ENCODE measurements around the gene TP53TG5.
"Not testable (repeated sequence)": the region's sequence is repeated elsewhere in the genome, so short reads cannot be mapped to it uniquely, and the experiment has no call there.

Gene TP53TG5

DNA sequence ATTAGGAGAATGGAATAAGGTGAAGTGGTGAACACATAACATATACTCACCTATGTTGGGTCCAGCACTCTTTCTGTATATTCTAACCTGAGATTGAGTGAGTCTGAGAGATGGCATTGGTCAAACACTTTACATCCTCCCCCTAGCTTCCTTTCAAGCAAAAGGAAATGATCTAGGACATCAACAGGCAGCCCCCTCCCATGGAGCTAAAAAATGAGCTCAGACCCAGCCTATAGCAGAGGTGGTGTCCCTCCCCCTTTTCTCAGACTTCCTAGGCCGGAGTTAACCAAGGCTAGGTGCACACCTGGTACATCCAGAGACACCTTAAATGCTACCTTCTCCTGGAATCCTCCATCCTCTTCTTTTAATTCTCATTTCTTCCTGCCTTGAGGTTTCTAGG lies 24.4 kb downstream of the TP53TG5 start:
- Mint-ChIP-seq H3K36me3 (no peaks in the 10 kb centered on the region), H3K4me3 (no peak overlapping the region), H3K27ac (no peak overlapping the region), H3K27me3 (no peaks in the 10 kb centered on the region), H3K9me3 (no peaks in the 10 kb centered on the region), H3K4me1 (no peaks in the 10 kb centered on the region)
- ATAC-seq (ENCODE audit: low read depth), result no peak
- no peak for DNase-seq (ENCODE audit: low spot score in 2 of 2)

DNA sequence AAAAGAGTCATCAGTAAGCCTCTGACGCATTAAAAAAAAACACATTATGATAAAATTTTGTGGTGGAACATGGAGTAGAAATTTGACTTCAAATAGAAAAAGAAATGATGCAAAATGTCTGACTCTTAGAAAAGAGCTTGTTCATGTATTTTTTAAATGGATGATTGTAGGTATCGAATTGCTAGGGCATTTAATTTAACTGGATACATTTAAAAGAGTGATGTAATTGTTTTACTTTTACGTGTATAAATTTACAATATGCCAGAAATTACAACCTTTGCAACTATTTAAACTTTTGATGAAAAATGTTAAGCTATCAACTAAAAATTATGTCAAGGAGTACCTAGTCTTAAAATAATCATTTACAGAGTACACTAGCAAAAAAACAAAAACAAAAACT lies 25.4 kb downstream of the TP53TG5 start:
- Mint-ChIP-seq H3K27ac (no peak overlapping the region), H3K4me3 (no peak overlapping the region), H3K36me3 (no peaks in the 10 kb centered on the region), H3K9me3 (no peaks in the 10 kb centered on the region), H3K4me1 (peaks cover 3% of the 10 kb centered on the region), H3K27me3 (peaks cover under 1% of the 10 kb centered on the region)
- DNase-seq (ENCODE audit: low spot score in 2 of 2), result no peak
- ATAC-seq (ENCODE audit: low read depth), result no peak

DNA sequence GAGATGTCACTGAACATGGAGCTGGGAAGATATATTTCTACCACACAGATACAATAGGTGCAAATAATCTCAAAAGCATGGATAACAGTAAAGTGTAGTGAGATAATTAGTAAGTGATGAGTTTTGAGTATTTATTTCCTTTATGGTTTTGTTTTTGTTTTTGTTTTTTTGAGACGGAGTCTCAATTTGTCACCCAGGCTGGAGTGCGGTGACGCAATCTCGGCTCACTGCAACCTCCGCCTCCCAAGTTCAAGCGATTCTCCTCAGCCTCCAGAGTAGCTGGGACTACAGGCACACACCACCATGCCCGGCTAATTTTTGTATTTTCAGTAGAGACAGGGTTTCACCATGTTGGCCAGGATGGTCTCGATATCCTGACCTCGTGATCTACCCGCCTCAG lies 27.3 kb downstream of the TP53TG5 start:
- not testable (repeated sequence) for ATAC-seq (ENCODE audit: low read depth); H3K27ac Mint-ChIP-seq; H3K4me3 Mint-ChIP-seq; H3K9me3 Mint-ChIP-seq; H3K4me1 Mint-ChIP-seq; H3K36me3 Mint-ChIP-seq; DNase-seq (ENCODE audit: low spot score in 2 of 2)
- peaks cover 11% of the 10 kb centered on the region for H3K27me3 Mint-ChIP-seq

DNA sequence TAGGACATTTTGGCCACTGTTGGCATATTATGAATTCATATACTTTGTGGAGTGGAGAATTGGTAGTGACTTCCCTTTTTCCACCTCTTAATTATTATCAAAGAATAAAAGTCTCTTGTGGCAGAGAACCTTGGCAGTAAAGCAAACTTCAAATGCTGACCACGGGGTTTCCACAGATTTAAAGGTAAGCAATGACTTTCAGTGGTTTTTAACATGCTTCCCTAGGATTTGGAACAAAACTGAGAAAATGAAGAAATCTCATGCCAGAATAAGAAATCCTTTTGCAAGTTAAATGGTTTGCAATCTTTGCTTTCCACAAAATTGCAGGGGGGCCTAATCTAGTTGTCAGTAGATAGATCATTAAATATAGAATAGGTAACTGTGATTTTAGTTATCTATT lies 27.9 kb downstream of the TP53TG5 start:
- Mint-ChIP-seq H3K9me3 (no peaks in the 10 kb centered on the region), H3K27me3 (peaks cover 13% of the 10 kb centered on the region), H3K4me3 (no peak overlapping the region), H3K4me1 (peaks cover 9% of the 10 kb centered on the region), H3K36me3 (no peaks in the 10 kb centered on the region), H3K27ac (no peak overlapping the region)
- ATAC-seq (ENCODE audit: low read depth) (no peak), DNase-seq (ENCODE audit: low spot score in 2 of 2) (no peak)

DNA sequence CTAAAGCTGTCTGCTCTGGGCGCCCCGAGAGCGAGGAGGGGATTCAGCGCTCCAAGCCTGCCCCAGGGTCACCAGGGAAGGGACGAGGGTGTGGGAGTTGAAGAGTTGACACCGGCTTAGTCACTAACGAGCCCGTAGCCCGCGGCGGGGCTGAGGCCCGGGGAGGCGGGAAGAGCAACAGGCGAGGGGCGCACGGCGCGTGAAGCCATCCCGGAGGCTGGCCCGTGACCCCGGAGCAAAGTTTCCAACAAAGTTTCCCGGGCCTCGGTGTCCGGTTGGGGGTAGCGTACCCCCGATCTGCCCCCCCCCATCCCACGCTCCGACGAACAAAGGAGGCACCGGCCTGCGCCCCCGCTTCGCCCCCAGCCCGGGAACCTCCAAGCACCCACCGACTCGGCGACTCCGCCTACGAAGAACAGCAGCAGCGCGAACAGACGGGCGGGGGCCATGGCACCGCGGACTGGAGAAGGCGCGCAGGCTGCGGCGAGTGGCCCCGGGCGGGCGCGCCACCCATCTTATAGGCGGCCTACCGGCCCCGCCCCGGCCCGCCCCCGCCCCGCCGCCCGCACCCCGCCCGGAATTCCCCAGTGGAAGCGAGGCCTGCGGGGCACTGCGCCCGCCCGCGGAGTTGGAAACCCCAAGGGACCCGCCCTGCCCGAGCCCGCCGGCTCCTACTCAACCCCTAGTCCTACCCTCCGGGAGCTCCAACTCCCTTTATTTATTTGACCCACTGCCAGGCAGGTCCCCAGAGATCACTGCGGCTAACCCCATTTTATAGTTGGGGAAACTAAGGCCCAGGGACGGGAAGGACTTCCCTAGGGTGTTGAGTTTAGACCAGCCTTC lies 30.0 kb downstream of the TP53TG5 start, which contains the start of gene SDC4:
Gene SDC4 (minus strand): TSS at position 489 of the 843 bp plus-strand sequence. CDS start 40 bp downstream, at position 449.
- peak within 1 kb of the TSS; percentile 72 for H3K4me3 Mint-ChIP-seq
- H3K27ac Mint-ChIP-seq, result no peak within 1 kb of the TSS
- H3K4me1 Mint-ChIP-seq, result peaks cover 9% of the 10 kb centered on the region
- H3K9me3 Mint-ChIP-seq, result no peaks in the 10 kb centered on the region
- peak; percentile 79 for ATAC-seq (ENCODE audit: low read depth)
- H3K27me3 Mint-ChIP-seq, result peaks cover 16% of the 10 kb centered on the region
- H3K36me3 Mint-ChIP-seq, result no peaks in the 10 kb centered on the region
- DNase-seq (ENCODE audit: low spot score in 2 of 2), result no peak

DNA sequence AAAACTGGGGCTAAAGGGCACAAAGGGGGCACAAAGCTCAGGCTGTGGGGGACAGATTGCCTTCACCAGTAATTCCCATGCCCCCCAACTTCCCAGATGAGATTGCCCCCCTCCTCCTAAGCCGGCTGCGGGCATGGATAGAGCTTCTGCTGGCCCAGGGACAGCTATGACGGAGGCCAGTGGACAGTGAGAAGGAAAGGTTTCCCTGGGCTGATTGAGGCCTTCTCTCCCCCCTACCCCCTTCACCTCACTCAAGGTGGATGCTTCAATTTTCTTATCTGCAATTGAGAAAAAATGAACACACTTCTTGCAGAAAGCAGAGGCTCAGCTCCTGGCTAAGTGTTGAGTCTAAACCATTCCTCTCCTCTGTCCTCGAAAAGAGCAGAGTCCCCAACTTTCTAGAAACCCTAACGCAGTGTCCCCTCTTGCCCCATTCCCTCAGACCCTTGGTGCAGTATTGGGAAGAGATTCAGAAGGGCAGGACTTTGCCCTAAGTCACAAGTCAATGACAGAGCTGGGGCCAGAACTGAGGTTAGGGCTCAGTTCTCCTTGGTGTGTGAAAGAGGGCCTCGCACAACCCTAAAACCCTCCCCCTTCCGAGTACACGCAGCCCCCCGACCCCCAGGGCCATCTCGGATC lies 30.7 kb downstream of the TP53TG5 start:
- DNase-seq (ENCODE audit: low spot score in 2 of 2) (no peak), ATAC-seq (ENCODE audit: low read depth) (peak; percentile 8)
- peaks cover 9% of the 10 kb centered on the region for H3K4me1 Mint-ChIP-seq

DNA sequence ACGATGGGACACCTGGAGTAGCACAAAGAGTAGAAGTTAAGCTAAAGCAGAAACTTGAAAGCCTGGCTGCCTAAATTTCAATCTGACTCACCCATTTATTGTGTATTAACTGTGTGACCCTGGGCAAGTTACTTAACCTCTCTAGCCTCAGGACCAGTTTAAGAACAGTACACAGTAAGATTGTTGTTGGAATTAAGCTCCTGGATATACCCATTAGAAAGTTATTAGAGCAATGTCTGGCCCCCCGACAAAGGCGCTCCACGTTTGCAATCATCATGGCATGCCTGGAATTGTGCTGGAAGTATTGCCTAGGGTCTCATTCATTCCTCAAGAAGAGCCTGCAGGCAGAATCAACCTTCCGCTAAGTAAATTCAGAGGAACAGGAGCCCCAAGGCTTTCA lies 31.3 kb downstream of the TP53TG5 start:
- DNase-seq (ENCODE audit: low spot score in 2 of 2) (no peak), ATAC-seq (ENCODE audit: low read depth) (no peak)
- Mint-ChIP-seq H3K36me3 (no peaks in the 10 kb centered on the region), H3K4me3 (no peak overlapping the region), H3K4me1 (peaks cover 9% of the 10 kb centered on the region), H3K27me3 (peaks cover 16% of the 10 kb centered on the region), H3K9me3 (no peaks in the 10 kb centered on the region), H3K27ac (no peak overlapping the region)

More for the DNA sequence above, 30.7 kb downstream of the TP53TG5 start:
- Mint-ChIP-seq H3K27me3 (peaks cover 16% of the 10 kb centered on the region), H3K36me3 (no peaks in the 10 kb centered on the region), H3K4me3 (peak overlapping the region; percentile 72), H3K9me3 (no peaks in the 10 kb centered on the region), H3K27ac (no peak overlapping the region)

DNA sequence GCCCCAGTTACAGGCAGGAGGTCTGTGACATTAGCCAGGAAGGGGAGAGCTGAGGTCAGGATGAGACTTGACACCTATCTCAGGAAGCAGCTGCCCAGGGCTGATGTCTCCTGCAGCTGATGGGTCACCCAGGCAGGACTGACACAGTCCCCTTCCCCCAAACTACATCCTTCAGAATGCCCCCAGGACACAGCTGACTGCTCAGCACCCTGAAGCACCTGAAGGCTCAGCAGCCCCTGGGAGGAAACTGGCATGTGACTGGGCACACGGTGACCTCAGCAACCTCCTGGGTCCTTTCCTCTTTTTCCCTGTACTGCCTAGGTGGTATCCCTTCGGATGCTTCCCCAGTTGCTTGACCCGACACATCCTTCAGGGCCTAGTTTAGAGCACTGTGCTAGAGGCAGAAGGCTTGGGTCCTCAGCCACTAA lies 31.8 kb downstream of the TP53TG5 start:
- no peaks in the 10 kb centered on the region for H3K9me3 Mint-ChIP-seq
- ATAC-seq (ENCODE audit: low read depth) (no peak), DNase-seq (ENCODE audit: low spot score in 2 of 2) (no peak)
- H3K27ac Mint-ChIP-seq, result no peak overlapping the region
- H3K4me1 Mint-ChIP-seq, result peaks cover 9% of the 10 kb centered on the region
- H3K36me3 Mint-ChIP-seq, result no peaks in the 10 kb centered on the region
- no peak overlapping the region for H3K4me3 Mint-ChIP-seq
- peaks cover 16% of the 10 kb centered on the region for H3K27me3 Mint-ChIP-seq

DNA sequence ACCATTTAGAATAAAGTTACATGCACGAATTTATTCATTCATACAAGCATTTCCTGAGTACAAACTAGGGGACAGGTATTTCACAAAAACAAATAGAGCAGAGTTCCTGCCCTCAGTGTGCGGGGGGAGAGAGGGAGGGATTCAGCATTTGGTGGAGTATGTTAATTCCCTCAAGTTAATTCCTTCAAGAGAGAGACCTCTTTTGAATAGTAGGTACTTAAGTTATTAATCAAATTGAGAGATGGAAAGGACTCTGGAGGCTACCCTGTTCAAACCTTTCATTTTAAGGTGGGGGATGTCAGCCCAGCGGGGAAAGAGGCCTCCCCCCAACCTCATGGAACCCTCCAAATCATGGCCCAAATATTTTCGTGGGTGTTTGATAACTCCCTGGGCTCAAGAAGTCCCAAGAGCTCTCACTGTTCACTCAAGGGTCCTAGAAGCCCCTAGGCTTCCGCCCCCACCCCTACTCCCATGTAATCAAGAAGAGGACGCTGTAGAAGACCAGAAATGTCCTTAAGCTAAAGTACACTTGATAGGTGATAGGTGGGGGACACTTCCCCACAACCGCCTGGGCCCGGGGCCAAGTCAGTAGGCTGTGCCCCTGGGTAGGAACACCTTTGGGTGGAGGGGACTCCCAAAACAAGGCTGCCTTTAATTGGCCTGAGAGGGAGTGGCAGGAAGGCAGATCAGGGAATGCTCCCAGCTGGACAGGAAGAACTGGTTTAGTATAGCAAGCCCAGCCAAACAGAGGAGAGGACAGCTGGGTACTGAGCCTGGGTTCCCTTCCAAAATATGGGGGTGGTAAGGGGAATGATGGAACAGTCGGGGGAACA lies 32.8 kb downstream of the TP53TG5 start:
- no peak overlapping the region for H3K4me3 Mint-ChIP-seq
- no peak for ATAC-seq (ENCODE audit: low read depth)

DNA sequence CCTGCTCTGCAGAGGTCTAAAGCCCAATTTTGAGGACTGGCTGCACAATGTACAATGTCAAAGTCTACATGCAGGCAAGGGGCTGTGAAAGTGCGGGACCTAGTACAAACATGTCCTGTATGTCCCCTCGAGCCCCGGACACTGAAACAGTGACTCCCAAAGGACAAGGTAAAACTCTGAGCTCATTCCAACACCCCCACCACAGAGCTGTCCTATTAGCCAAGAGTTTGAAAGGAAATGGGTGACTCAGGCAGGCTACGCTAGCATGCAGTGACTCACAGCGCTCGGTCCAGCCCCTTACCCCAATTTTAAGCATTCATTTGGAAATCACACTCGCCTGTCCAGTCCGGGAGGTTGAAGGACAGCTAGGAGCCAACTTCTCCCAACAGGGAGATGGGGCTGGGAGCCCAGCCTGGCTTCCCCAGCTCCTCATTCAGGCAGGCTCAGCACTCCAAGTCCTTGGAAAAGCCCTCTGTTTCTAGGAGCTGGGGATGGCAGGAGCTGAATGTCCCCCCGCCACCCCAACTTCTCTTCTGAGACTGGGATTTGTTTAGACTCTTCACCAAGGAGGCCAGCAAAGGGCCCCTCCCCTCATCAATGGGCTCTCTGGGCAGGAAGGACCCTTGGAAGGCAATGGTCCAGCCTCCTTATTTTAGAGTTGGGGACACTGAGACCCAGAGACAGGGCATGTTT lies 33.8 kb downstream of the TP53TG5 start:
- no peaks in the 10 kb centered on the region for H3K9me3 Mint-ChIP-seq
- ATAC-seq (ENCODE audit: low read depth), result no peak
- peaks cover 11% of the 10 kb centered on the region for H3K4me1 Mint-ChIP-seq
- DNase-seq (ENCODE audit: low spot score in 2 of 2), result no peak
- H3K27ac Mint-ChIP-seq, result no peak overlapping the region
- H3K36me3 Mint-ChIP-seq, result no peaks in the 10 kb centered on the region
- H3K4me3 Mint-ChIP-seq, result no peak overlapping the region
- peaks cover 20% of the 10 kb centered on the region for H3K27me3 Mint-ChIP-seq

More for the DNA sequence above, 32.8 kb downstream of the TP53TG5 start:
- Mint-ChIP-seq H3K4me1 (peaks cover 9% of the 10 kb centered on the region), H3K27ac (no peak overlapping the region), H3K27me3 (peaks cover 19% of the 10 kb centered on the region), H3K36me3 (no peaks in the 10 kb centered on the region), H3K9me3 (no peaks in the 10 kb centered on the region)
- no peak for DNase-seq (ENCODE audit: low spot score in 2 of 2)

DNA sequence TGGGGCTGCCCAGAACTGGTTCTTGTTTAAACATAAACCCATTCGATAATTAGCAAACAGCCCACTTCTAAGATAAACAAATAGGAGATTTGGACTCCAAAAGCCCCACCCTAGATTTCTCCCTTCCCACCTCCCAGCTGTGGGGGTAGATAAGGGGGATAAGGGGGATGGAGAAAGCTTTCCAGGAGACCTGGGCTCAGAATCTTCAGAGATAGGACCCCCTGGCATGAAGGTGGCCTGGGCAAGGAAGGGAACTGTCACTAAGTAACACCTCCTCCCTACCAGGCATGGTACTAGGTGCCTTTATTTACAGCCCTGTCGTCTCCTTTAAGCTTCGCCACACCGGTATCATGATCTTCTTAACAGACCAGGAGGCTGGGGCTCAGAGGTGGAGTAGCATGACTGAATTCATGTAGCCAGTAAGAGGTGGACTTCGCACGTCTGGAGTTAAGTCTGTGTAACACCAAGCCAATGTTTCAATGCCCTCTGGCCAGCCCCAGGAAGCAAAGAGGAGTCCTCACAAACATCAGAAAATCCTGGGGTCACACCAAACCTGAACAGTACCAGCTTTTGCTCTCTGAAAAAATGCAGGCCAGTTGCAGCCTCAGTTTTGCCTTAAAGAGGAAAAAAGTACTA lies 34.5 kb downstream of the TP53TG5 start:
- H3K4me1 Mint-ChIP-seq, result peaks cover 11% of the 10 kb centered on the region
- no peak overlapping the region for H3K4me3 Mint-ChIP-seq
- H3K36me3 Mint-ChIP-seq, result no peaks in the 10 kb centered on the region
- no peak for ATAC-seq (ENCODE audit: low read depth)
- no peak for DNase-seq (ENCODE audit: low spot score in 2 of 2)
- no peak overlapping the region for H3K27ac Mint-ChIP-seq
- no peaks in the 10 kb centered on the region for H3K9me3 Mint-ChIP-seq
- peaks cover 20% of the 10 kb centered on the region for H3K27me3 Mint-ChIP-seq

DNA sequence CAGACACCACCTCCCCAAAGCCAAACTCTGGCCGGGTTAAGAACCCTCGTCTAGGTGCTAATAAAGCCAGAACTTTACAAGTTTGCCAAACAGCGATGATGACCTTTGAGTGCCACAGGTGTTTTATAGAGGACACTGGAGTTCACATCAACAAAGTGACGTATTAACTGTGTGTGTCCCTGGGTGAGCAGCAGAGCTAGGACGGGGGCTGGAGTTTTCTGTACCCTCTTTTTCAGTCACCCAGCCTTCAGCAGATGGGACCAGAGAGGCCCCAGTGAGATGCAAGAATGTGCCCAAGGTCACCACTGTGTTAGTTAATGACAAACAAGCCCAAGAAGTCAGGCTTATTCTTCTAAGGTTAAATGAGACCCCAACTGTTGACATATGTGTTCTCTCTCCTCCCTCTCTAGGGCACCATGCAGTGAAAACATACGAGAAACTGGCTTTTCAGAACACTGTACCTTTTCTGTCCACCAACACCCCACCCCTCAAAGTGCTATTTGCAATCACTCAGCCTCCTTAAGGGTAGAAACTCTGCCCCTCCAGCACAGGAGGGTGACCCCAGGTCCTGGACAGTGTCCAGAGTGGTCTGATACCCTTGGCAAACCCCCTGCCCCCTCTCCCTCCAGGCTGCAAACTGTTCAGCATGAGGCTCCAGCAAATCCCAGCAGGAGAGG lies 35.1 kb downstream of the TP53TG5 start:
- H3K27me3 Mint-ChIP-seq, result peaks cover 20% of the 10 kb centered on the region
- H3K27ac Mint-ChIP-seq, result no peak overlapping the region
- no peaks in the 10 kb centered on the region for H3K36me3 Mint-ChIP-seq
- peaks cover 9% of the 10 kb centered on the region for H3K4me1 Mint-ChIP-seq
- DNase-seq (ENCODE audit: low spot score in 2 of 2) (no peak), ATAC-seq (ENCODE audit: low read depth) (no peak)
- H3K9me3 Mint-ChIP-seq, result no peaks in the 10 kb centered on the region
- no peak overlapping the region for H3K4me3 Mint-ChIP-seq

Measured in memory B cell (primary cell).